PC-3 (cell line): Measurements from ENCODE around the gene KRT2. TPM values are rescaled to one million over a fixed set of nuclear protein-coding genes. Genes with fewer than 3 reads are reported as not detected.
A peak's percentile ranks its signal among the peaks of the same experiment; 100 is the strongest.

Source experiments
- ATAC-seq: fragments of 200-7000 bp; cut with Tn5 transposase; 2 replicates; pipeline ENCODE4 v1.9.1; 2020; ENCODE audit warnings: mild to moderate bottlenecking, moderate library complexity
- BruUV-seq: library from RNA; stranded (reverse); fragments of 400-500 nt; replicated peaks from 2 replicates; lab custom pipeline; 2021; lab: Mats Ljungman, UMichigan
- CTCF ChIA-PET: fragments of 300-600 bp; sonication (Branson Sonifier 250); formaldehyde crosslinking; loops from one replicate; lab custom pipeline; 2022; ENCODE audit warnings: antibody characterized with exemption; lab: Charles Lee
- POLR2A ChIA-PET: fragments of 300-600 bp; sonication (Branson Sonifier 250); formaldehyde crosslinking; loops from one replicate; lab custom pipeline; 2022; ENCODE audit warnings: antibody characterized with exemption; ENCODE audit not compliant: unreplicated experiment; lab: Charles Lee
- DNase-seq: peaks from one replicate; pipeline ENCODE4 v3.0.0-alpha.2; 2015
- H2AFZ ChIP-seq: fragments of 300-600 bp; sonication (generic); 2 replicates; pipeline ENCODE4 v1.6.0; 2016; ENCODE audit warnings: antibody characterized with exemption, low read length
- H3F3A ChIP-seq: fragments of 300-600 bp; sonication (generic); one replicate; pipeline ENCODE4 v1.6.0; 2017; ENCODE audit warnings: antibody characterized with exemption, low read length, control low read depth, mild to moderate bottlenecking; ENCODE audit not compliant: unreplicated experiment
- H3K27ac ChIP-seq: fragments of 300-600 bp; sonication (generic); 2 replicates; pipeline ENCODE4 v1.5.1; 2016; ENCODE audit warnings: mild to moderate bottlenecking, low read length
- H3K27me3 ChIP-seq: fragments of 300-600 bp; sonication (generic); 2 replicates; pipeline ENCODE4 v1.6.1; 2016; ENCODE audit warnings: low read length, mixed read lengths
- H3K36me3 ChIP-seq: fragments of 300-600 bp; sonication (generic); 2 replicates; pipeline ENCODE4 v1.6.1; 2016; ENCODE audit warnings: low read depth, mixed run types, low read length, mixed read lengths
- H3K4me1 ChIP-seq: fragments of 300-600 bp; sonication (generic); 2 replicates; pipeline ENCODE4 v1.5.1; 2016; ENCODE audit warnings: low read length; ENCODE audit not compliant: insufficient read depth
- H3K4me2 ChIP-seq: fragments of 300-600 bp; sonication (generic); 2 replicates; pipeline ENCODE4 v1.6.0; 2016; ENCODE audit warnings: low read length
- H3K4me3 ChIP-seq: fragments of 300-600 bp; sonication (generic); 2 replicates; pipeline ENCODE4 v1.5.1; 2016; ENCODE audit warnings: mild to moderate bottlenecking, low read length, mixed read lengths
- H3K79me2 ChIP-seq: fragments of 300-600 bp; sonication (generic); 2 replicates; pipeline ENCODE4 v1.6.1; 2017; ENCODE audit warnings: low read length, mixed read lengths
- H3K9ac ChIP-seq: fragments of 300-600 bp; sonication (generic); 2 replicates; pipeline ENCODE4 v1.6.0; 2016; ENCODE audit warnings: mild to moderate bottlenecking, low read length
- H3K9me2 ChIP-seq: fragments of 300-600 bp; sonication (generic); replicated peaks from 2 replicates; pipeline ENCODE4 v1.6.1; 2016; ENCODE audit warnings: mixed run types, low read length, mixed read lengths
- H3K9me3 ChIP-seq: fragments of 300-600 bp; sonication (generic); 2 replicates; pipeline ENCODE4 v1.6.1; 2016; ENCODE audit warnings: low read length, mixed read lengths
- H4K20me1 ChIP-seq: fragments of 300-600 bp; sonication (generic); 2 replicates; pipeline ENCODE4 v1.6.1; 2016; ENCODE audit warnings: low read length, mixed read lengths
- CTCF ChIP-seq: fragments of 300-600 bp; sonication (generic); conservative IDR thresholded peaks from 2 replicates; pipeline ENCODE4 v1.5.1; 2017; ENCODE audit warnings: antibody characterized with exemption, low read depth, mild to moderate bottlenecking, low read length
- EZH2 ChIP-seq: fragments of 300-600 bp; sonication (generic); IDR thresholded peaks from one replicate; pipeline ENCODE4 v1.6.1; 2017; ENCODE audit warnings: antibody characterized with exemption, mild to moderate bottlenecking, low read length; ENCODE audit not compliant: unreplicated experiment
- EZH2phosphoT487 ChIP-seq: fragments of 300-600 bp; sonication (generic); IDR thresholded peaks from 2 replicates; pipeline ENCODE4 v1.6.1; 2018; ENCODE audit warnings: mild to moderate bottlenecking, antibody characterized with exemption, low read length, borderline replicate concordance
- intact Hi-C: fragments of 100-400 bp; cut with micrococcal nuclease; formaldehyde crosslinking; loops from 2 replicates; pipeline ENCODE4 v1.9.0; 2023
- total RNA-seq: library from RNA; depleted of rRNA; stranded (reverse); fragments of >200 nt; gene quantifications from 2 replicates; pipeline ENCODE4 v1.2.3, GENCODE V29; 2014

Gene KRT2
- total RNA-seq, 1 experiment from 2014 or later: not detected

- Histone ChIP-seq H3K4me3 (no peak overlapping the region), H3K27ac (no peak overlapping the region), H3K27me3 (peaks cover 25% of the 10 kb centered on the region), H2AFZ (no peak overlapping the region), H3K36me3 (no peaks in the 10 kb centered on the region), H3K9me3 (no peaks in the 10 kb centered on the region), H3K4me1 (no peaks in the 10 kb centered on the region; the same call in 1 of the 2 replicates), H3K4me2 (no peak overlapping the region), H3K79me2 (no peaks in the 10 kb centered on the region), H3K9me2 (no peaks in the 10 kb centered on the region), H3K9ac (no peak overlapping the region), H4K20me1 (no peaks in the 10 kb centered on the region), H3F3A (no peaks in the 10 kb centered on the region)
- CTCF ChIA-PET: no interaction called here
- no TSS peak for BruUV-seq
- no peak for TF ChIP-seq EZH2phosphoT487
- no peak for TF ChIP-seq CTCF
- no peak for TF ChIP-seq EZH2
- DNase-seq (no peak), ATAC-seq (no peak)
- POLR2A ChIA-PET: no interaction called here
- intact Hi-C loops: no loop called here
Measured at GRCh38 chr12:52604859-52605258, 47.2 kb downstream of the KRT2 start.

- intact Hi-C loops: no loop called here
- Histone ChIP-seq H3K4me2 (no peak overlapping the region), H3K9me2 (no peaks in the 10 kb centered on the region), H3K9me3 (no peaks in the 10 kb centered on the region), H3K36me3 (no peaks in the 10 kb centered on the region), H3K4me3 (no peak overlapping the region), H3K27ac (no peak overlapping the region), H2AFZ (no peak overlapping the region), H3K79me2 (no peaks in the 10 kb centered on the region), H3K4me1 (no peaks in the 10 kb centered on the region; the same call in 1 of the 2 replicates), H4K20me1 (no peaks in the 10 kb centered on the region), H3K27me3 (peaks cover 28% of the 10 kb centered on the region), H3K9ac (no peak overlapping the region), H3F3A (no peaks in the 10 kb centered on the region)
- DNase-seq: peak; percentile 26
- TF ChIP-seq EZH2: no peak
- ChIA-PET CTCF (no interaction called here), POLR2A (no interaction called here)
- BruUV-seq: no TSS peak
- no peak for ATAC-seq
Measured at GRCh38 chr12:52603314-52603713, 48.7 kb downstream of the KRT2 start.

- Histone ChIP-seq H3K79me2 (no peaks in the 10 kb centered on the region), H3K4me3 (no peak overlapping the region), H3K9me2 (no peaks in the 10 kb centered on the region), H3K9me3 (no peaks in the 10 kb centered on the region), H3K36me3 (no peaks in the 10 kb centered on the region), H4K20me1 (no peaks in the 10 kb centered on the region), H3K4me1 (no peaks in the 10 kb centered on the region; the same call in 1 of the 2 replicates), H3K4me2 (no peak overlapping the region), H3K27me3 (peaks cover 20% of the 10 kb centered on the region), H2AFZ (no peak overlapping the region), H3K27ac (no peak overlapping the region), H3K9ac (no peak overlapping the region), H3F3A (no peaks in the 10 kb centered on the region)
- ChIA-PET CTCF (no interaction called here), POLR2A (no interaction called here)
- BruUV-seq: no TSS peak
- ATAC-seq (no peak), DNase-seq (no peak)
- no peak for TF ChIP-seq EZH2
- TF ChIP-seq EZH2phosphoT487: no peak
- no peak for TF ChIP-seq CTCF
- intact Hi-C loops: no loop called here
Measured at GRCh38 chr12:52602552-52602951, 49.5 kb downstream of the KRT2 start.
